Osteocyte (in vitro differentiated cells): ENCODE measurements around the gene WDR53. TPM values are rescaled to one million over a fixed set of nuclear protein-coding genes. Genes with fewer than 3 reads are reported as not detected.

Source experiments
- DNase-seq: peaks from one replicate; pipeline ENCODE4 v3.0.0; 2021; ENCODE audit warnings: mixed read lengths; ENCODE audit not compliant: unreplicated experiment; ENCODE audit errors: extremely low spot score
- H3K27ac Mint-ChIP-seq: one replicate; pipeline ENCODE4 v1.8.0; 2021; ENCODE audit warnings: mild to moderate bottlenecking, mixed read lengths; ENCODE audit not compliant: unreplicated experiment
- H3K27me3 Mint-ChIP-seq: one replicate; pipeline ENCODE4 v1.8.0; 2021; ENCODE audit warnings: mixed read lengths; ENCODE audit not compliant: unreplicated experiment
- H3K36me3 Mint-ChIP-seq: one replicate; pipeline ENCODE4 v1.8.0; 2021; ENCODE audit warnings: mixed read lengths; ENCODE audit not compliant: unreplicated experiment
- H3K4me1 Mint-ChIP-seq: one replicate; pipeline ENCODE4 v1.8.0; 2021; ENCODE audit warnings: mixed read lengths; ENCODE audit not compliant: unreplicated experiment
- H3K4me3 Mint-ChIP-seq: one replicate; pipeline ENCODE4 v1.8.0; 2021; ENCODE audit warnings: mild to moderate bottlenecking, moderate library complexity, mixed read lengths; ENCODE audit not compliant: unreplicated experiment
- H3K9me3 Mint-ChIP-seq: one replicate; pipeline ENCODE4 v1.8.0; 2021; ENCODE audit warnings: mixed read lengths; ENCODE audit not compliant: unreplicated experiment
- CTCF ChIP-seq: fragments of 200-600 bp; sonication (generic); IDR thresholded peaks from 2 replicates; pipeline ENCODE4 v1.5.0; 2021; ENCODE audit warnings: antibody characterized with exemption, mild to moderate bottlenecking, moderate library complexity
- total RNA-seq: library from RNA; stranded (reverse); gene quantifications from 2 replicates; pipeline ENCODE4 v1.2.1, GENCODE V29; 2021

WDR53 gene
- total RNA-seq, 1 donor from 2014 or later = 15.4 TPM

GRCh38 chr3:196533260-196533681, 35.1 kb downstream of the WDR53 start:
- Mint-ChIP-seq H3K4me3 (no peak overlapping the region), H3K27me3 (peaks cover 11% of the 10 kb centered on the region)
- no peak for TF ChIP-seq CTCF

GRCh38 chr3:196531418-196531817, 36.9 kb downstream of the WDR53 start:
- H3K36me3 Mint-ChIP-seq = no peaks in the 10 kb centered on the region
- H3K27me3 Mint-ChIP-seq = peaks cover 8% of the 10 kb centered on the region
- no peak for DNase-seq
- peaks cover 11% of the 10 kb centered on the region for H3K4me1 Mint-ChIP-seq
- no peak for TF ChIP-seq CTCF
- no peak overlapping the region for H3K4me3 Mint-ChIP-seq
- no peaks in the 10 kb centered on the region for H3K9me3 Mint-ChIP-seq
- no peak overlapping the region for H3K27ac Mint-ChIP-seq

More at GRCh38 chr3:196533260-196533681, 35.1 kb downstream of the WDR53 start:
- Mint-ChIP-seq H3K36me3 (no peaks in the 10 kb centered on the region), H3K27ac (no peak overlapping the region), H3K4me1 (peaks cover 9% of the 10 kb centered on the region), H3K9me3 (no peaks in the 10 kb centered on the region)
- DNase-seq = no peak

GRCh38 chr3:196528639-196529233, 39.6 kb downstream of the WDR53 start:
- peak overlapping the region; percentile 54 for H3K27ac Mint-ChIP-seq

DNA sequence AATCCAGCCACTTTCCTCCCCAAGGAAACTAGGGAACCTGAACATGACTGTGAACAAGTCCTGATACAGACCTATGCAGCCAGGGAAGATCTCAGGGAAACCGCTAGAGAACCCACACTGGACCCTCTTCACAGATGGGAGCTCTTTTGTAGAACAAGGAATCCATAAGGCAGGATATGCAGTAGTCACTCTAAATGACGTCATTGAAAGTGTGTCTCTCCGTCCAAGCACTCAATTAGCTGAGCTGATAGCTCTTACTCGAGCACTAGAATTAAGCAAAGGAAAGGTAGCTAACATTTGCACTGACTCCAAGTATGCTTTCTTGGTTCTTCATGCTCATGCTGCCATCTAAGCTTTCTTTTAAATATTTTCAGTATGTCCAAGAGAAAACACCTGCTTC, 43.2 kb downstream of the WDR53 start:
- no peak overlapping the region for H3K4me3 Mint-ChIP-seq
- H3K36me3 Mint-ChIP-seq = no peaks in the 10 kb centered on the region
- no peak for DNase-seq
- TF ChIP-seq CTCF = no peak
- no peaks in the 10 kb centered on the region for H3K27me3 Mint-ChIP-seq
- H3K9me3 Mint-ChIP-seq = no peaks in the 10 kb centered on the region
- peaks cover 3% of the 10 kb centered on the region for H3K4me1 Mint-ChIP-seq
- H3K27ac Mint-ChIP-seq = no peak overlapping the region

More at GRCh38 chr3:196528639-196529233, 39.6 kb downstream of the WDR53 start:
- DNase-seq = peak; percentile 94
- peak; percentile 87 for TF ChIP-seq CTCF
- H3K9me3 Mint-ChIP-seq = no peaks in the 10 kb centered on the region
- H3K4me1 Mint-ChIP-seq = peaks cover 11% of the 10 kb centered on the region
- peaks cover 7% of the 10 kb centered on the region for H3K27me3 Mint-ChIP-seq
- no peaks in the 10 kb centered on the region for H3K36me3 Mint-ChIP-seq
- H3K4me3 Mint-ChIP-seq = peak overlapping the region; percentile 62

DNA sequence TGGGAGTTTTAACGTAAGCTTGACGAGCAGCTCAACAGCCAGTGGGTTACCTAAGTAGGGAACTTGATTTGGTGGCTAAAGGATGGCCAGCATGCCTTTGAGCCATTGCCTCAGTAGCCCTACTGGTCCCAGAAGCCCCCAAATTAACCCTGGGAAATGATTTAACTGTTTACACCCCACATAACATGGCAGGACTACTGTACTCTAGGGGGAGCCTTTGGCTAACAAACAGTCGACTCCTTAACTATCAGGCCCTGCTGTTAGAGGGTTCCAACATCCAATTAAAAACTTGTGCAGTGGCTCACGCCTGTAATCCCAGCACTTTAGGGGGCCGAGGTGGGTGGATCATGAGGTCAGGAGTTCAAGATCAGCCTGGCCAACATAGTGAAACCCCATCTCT, 43.8 kb downstream of the WDR53 start:
- peaks cover 3% of the 10 kb centered on the region for H3K4me1 Mint-ChIP-seq
- no peaks in the 10 kb centered on the region for H3K36me3 Mint-ChIP-seq
- H3K27me3 Mint-ChIP-seq = no peaks in the 10 kb centered on the region
- no peak for DNase-seq
- no peaks in the 10 kb centered on the region for H3K9me3 Mint-ChIP-seq
- H3K27ac Mint-ChIP-seq = no peak overlapping the region
- H3K4me3 Mint-ChIP-seq = no peak overlapping the region
- peak; percentile 35 for TF ChIP-seq CTCF
